ENCODE results near the gene TSHR.

Gene TSHR

GRCh38 chr14:81143793-81144192, 188.4 kb downstream of the TSHR start:
- Histone ChIP-seq H3K4me1 (ENCODE audit: control insufficient read depth in 1 of 2, insufficient read depth in 2 of 2, low read length in 2 of 2) (peaks cover 4 to 11% of the 10 kb centered on the region in 2 donors), H3K4me3 (ENCODE audit: low read depth in 1 of 2, low read length in 2 of 2) (no peak overlapping the region), H3K9ac (ENCODE audit: low read depth in 1 of 2, low read length in 2 of 2) (no peak overlapping the region), H3K27ac (ENCODE audit: low read depth, low read length) (no peak overlapping the region), H3K9me3 (ENCODE audit: control insufficient read depth in 1 of 2, low read length in 2 of 2) (no peaks in the 10 kb centered on the region), H3K36me3 (ENCODE audit: control insufficient read depth in 1 of 2, insufficient read depth in 2 of 2, low read length in 2 of 2) (no peaks in the 10 kb centered on the region), H3K27me3 (ENCODE audit: control insufficient read depth in 1 of 2, insufficient read depth in 2 of 2, low read length in 2 of 2) (no peaks in the 10 kb centered on the region)

- Histone ChIP-seq H3K9ac (ENCODE audit: low read depth in 1 of 2, low read length in 2 of 2) (no peak overlapping the region), H3K27ac (ENCODE audit: low read depth, low read length) (no peak overlapping the region), H3K9me3 (ENCODE audit: control insufficient read depth in 1 of 2, low read length in 2 of 2) (no peaks in the 10 kb centered on the region), H3K27me3 (ENCODE audit: control insufficient read depth in 1 of 2, insufficient read depth in 2 of 2, low read length in 2 of 2) (no peaks in the 10 kb centered on the region), H3K4me3 (ENCODE audit: low read depth in 1 of 2, low read length in 2 of 2) (no peak overlapping the region), H3K36me3 (ENCODE audit: control insufficient read depth in 1 of 2, insufficient read depth in 2 of 2, low read length in 2 of 2) (no peaks in the 10 kb centered on the region), H3K4me1 (ENCODE audit: control insufficient read depth in 1 of 2, insufficient read depth in 2 of 2, low read length in 2 of 2) (peaks cover 4 to 11% of the 10 kb centered on the region in 2 donors)
Observed at GRCh38 chr14:81144824-81145603, 189.6 kb downstream of the TSHR start.

GRCh38 chr14:81147140-81147897, 191.9 kb downstream of the TSHR start:
- Histone ChIP-seq H3K4me3 (ENCODE audit: low read depth in 1 of 2, low read length in 2 of 2) (no peak overlapping the region), H3K27ac (ENCODE audit: low read depth, low read length) (no peak overlapping the region), H3K27me3 (ENCODE audit: control insufficient read depth in 1 of 2, insufficient read depth in 2 of 2, low read length in 2 of 2) (no peaks in the 10 kb centered on the region), H3K4me1 (ENCODE audit: control insufficient read depth in 1 of 2, insufficient read depth in 2 of 2, low read length in 2 of 2) (peaks cover 4 to 11% of the 10 kb centered on the region in 2 donors), H3K9ac (ENCODE audit: low read depth in 1 of 2, low read length in 2 of 2) (no peak overlapping the region), H3K36me3 (ENCODE audit: control insufficient read depth in 1 of 2, insufficient read depth in 2 of 2, low read length in 2 of 2) (no peaks in the 10 kb centered on the region), H3K9me3 (ENCODE audit: control insufficient read depth in 1 of 2, low read length in 2 of 2) (no peaks in the 10 kb centered on the region)

GRCh38 chr14:81148635-81149034, 193.2 kb downstream of the TSHR start:
- Histone ChIP-seq H3K27ac (ENCODE audit: low read depth, low read length) (no peak overlapping the region), H3K36me3 (ENCODE audit: control insufficient read depth in 1 of 2, insufficient read depth in 2 of 2, low read length in 2 of 2) (no peaks in the 10 kb centered on the region)

GRCh38 chr14:81153187-81153586, 197.8 kb downstream of the TSHR start:
- H3K9ac ChIP-seq (ENCODE audit: low read depth in 1 of 2, low read length in 2 of 2) = no peak overlapping the region
- H3K27ac ChIP-seq (ENCODE audit: low read depth, low read length) = no peak overlapping the region
- H3K4me3 ChIP-seq (ENCODE audit: low read depth in 1 of 2, low read length in 2 of 2) = no peak overlapping the region
- H3K36me3 ChIP-seq (ENCODE audit: control insufficient read depth in 1 of 2, insufficient read depth in 2 of 2, low read length in 2 of 2) = no peaks in the 10 kb centered on the region
- H3K9me3 ChIP-seq (ENCODE audit: control insufficient read depth in 1 of 2, low read length in 2 of 2) = no peaks in the 10 kb centered on the region
- no peaks in the 10 kb centered on the region for H3K4me1 ChIP-seq (ENCODE audit: control insufficient read depth in 1 of 2, insufficient read depth in 2 of 2, low read length in 2 of 2)
- H3K27me3 ChIP-seq (ENCODE audit: control insufficient read depth in 1 of 2, insufficient read depth in 2 of 2, low read length in 2 of 2) = no peaks in the 10 kb centered on the region

More at GRCh38 chr14:81148635-81149034, 193.2 kb downstream of the TSHR start:
- H3K9me3 ChIP-seq (ENCODE audit: control insufficient read depth in 1 of 2, low read length in 2 of 2) = no peaks in the 10 kb centered on the region
- H3K9ac ChIP-seq (ENCODE audit: low read depth in 1 of 2, low read length in 2 of 2) = no peak overlapping the region
- peaks cover 4 to 11% of the 10 kb centered on the region in 2 donors for H3K4me1 ChIP-seq (ENCODE audit: control insufficient read depth in 1 of 2, insufficient read depth in 2 of 2, low read length in 2 of 2)
- no peaks in the 10 kb centered on the region for H3K27me3 ChIP-seq (ENCODE audit: control insufficient read depth in 1 of 2, insufficient read depth in 2 of 2, low read length in 2 of 2)
- no peak overlapping the region for H3K4me3 ChIP-seq (ENCODE audit: low read depth in 1 of 2, low read length in 2 of 2)

GRCh38 chr14:81157431-81157830, 202.0 kb downstream of the TSHR start:
- Histone ChIP-seq H3K9me3 (ENCODE audit: control insufficient read depth in 1 of 2, low read length in 2 of 2) (no peaks in the 10 kb centered on the region), H3K36me3 (ENCODE audit: control insufficient read depth in 1 of 2, insufficient read depth in 2 of 2, low read length in 2 of 2) (no peaks in the 10 kb centered on the region), H3K4me1 (ENCODE audit: control insufficient read depth in 1 of 2, insufficient read depth in 2 of 2, low read length in 2 of 2) (no peaks in the 10 kb centered on the region), H3K9ac (ENCODE audit: low read depth in 1 of 2, low read length in 2 of 2) (no peak overlapping the region), H3K27me3 (ENCODE audit: control insufficient read depth in 1 of 2, insufficient read depth in 2 of 2, low read length in 2 of 2) (no peaks in the 10 kb centered on the region), H3K4me3 (ENCODE audit: low read depth in 1 of 2, low read length in 2 of 2) (no peak overlapping the region), H3K27ac (ENCODE audit: low read depth, low read length) (no peak overlapping the region)

- Histone ChIP-seq H3K9ac (ENCODE audit: low read depth in 1 of 2, low read length in 2 of 2) (no peak overlapping the region), H3K4me3 (ENCODE audit: low read depth in 1 of 2, low read length in 2 of 2) (no peak overlapping the region), H3K27ac (ENCODE audit: low read depth, low read length) (no peak overlapping the region), H3K4me1 (ENCODE audit: control insufficient read depth in 1 of 2, insufficient read depth in 2 of 2, low read length in 2 of 2) (no peaks in the 10 kb centered on the region), H3K9me3 (ENCODE audit: control insufficient read depth in 1 of 2, low read length in 2 of 2) (no peaks in the 10 kb centered on the region), H3K36me3 (ENCODE audit: control insufficient read depth in 1 of 2, insufficient read depth in 2 of 2, low read length in 2 of 2) (no peaks in the 10 kb centered on the region), H3K27me3 (ENCODE audit: control insufficient read depth in 1 of 2, insufficient read depth in 2 of 2, low read length in 2 of 2) (no peaks in the 10 kb centered on the region)
Observed at GRCh38 chr14:81161088-81161487, 205.7 kb downstream of the TSHR start.

- H3K9me3 ChIP-seq (ENCODE audit: control insufficient read depth in 1 of 2, low read length in 2 of 2) = no peaks in the 10 kb centered on the region
- H3K27me3 ChIP-seq (ENCODE audit: control insufficient read depth in 1 of 2, insufficient read depth in 2 of 2, low read length in 2 of 2) = no peaks in the 10 kb centered on the region
- no peak overlapping the region for H3K9ac ChIP-seq (ENCODE audit: low read depth in 1 of 2, low read length in 2 of 2)
- H3K4me1 ChIP-seq (ENCODE audit: control insufficient read depth in 1 of 2, insufficient read depth in 2 of 2, low read length in 2 of 2) = no peaks in the 10 kb centered on the region
- no peaks in the 10 kb centered on the region for H3K36me3 ChIP-seq (ENCODE audit: control insufficient read depth in 1 of 2, insufficient read depth in 2 of 2, low read length in 2 of 2)
- no peak overlapping the region for H3K4me3 ChIP-seq (ENCODE audit: low read depth in 1 of 2, low read length in 2 of 2)
- H3K27ac ChIP-seq (ENCODE audit: low read depth, low read length) = no peak overlapping the region
Observed at GRCh38 chr14:81161749-81162148, 206.3 kb downstream of the TSHR start.

GRCh38 chr14:81162941-81163340, 207.5 kb downstream of the TSHR start:
- no peaks in the 10 kb centered on the region for H3K9me3 ChIP-seq (ENCODE audit: control insufficient read depth in 1 of 2, low read length in 2 of 2)
- no peaks in the 10 kb centered on the region for H3K4me1 ChIP-seq (ENCODE audit: control insufficient read depth in 1 of 2, insufficient read depth in 2 of 2, low read length in 2 of 2)
- no peak overlapping the region for H3K9ac ChIP-seq (ENCODE audit: low read depth in 1 of 2, low read length in 2 of 2)
- H3K27me3 ChIP-seq (ENCODE audit: control insufficient read depth in 1 of 2, insufficient read depth in 2 of 2, low read length in 2 of 2) = no peaks in the 10 kb centered on the region
- H3K27ac ChIP-seq (ENCODE audit: low read depth, low read length) = no peak overlapping the region
- H3K4me3 ChIP-seq (ENCODE audit: low read depth in 1 of 2, low read length in 2 of 2) = no peak overlapping the region
- no peaks in the 10 kb centered on the region for H3K36me3 ChIP-seq (ENCODE audit: control insufficient read depth in 1 of 2, insufficient read depth in 2 of 2, low read length in 2 of 2)

- Histone ChIP-seq H3K9me3 (ENCODE audit: control insufficient read depth in 1 of 2, low read length in 2 of 2) (no peaks in the 10 kb centered on the region), H3K9ac (ENCODE audit: low read depth in 1 of 2, low read length in 2 of 2) (no peak overlapping the region), H3K4me1 (ENCODE audit: control insufficient read depth in 1 of 2, insufficient read depth in 2 of 2, low read length in 2 of 2) (peaks cover 0 to 1% of the 10 kb centered on the region in 2 donors), H3K27me3 (ENCODE audit: control insufficient read depth in 1 of 2, insufficient read depth in 2 of 2, low read length in 2 of 2) (no peaks in the 10 kb centered on the region), H3K4me3 (ENCODE audit: low read depth in 1 of 2, low read length in 2 of 2) (no peak overlapping the region), H3K36me3 (ENCODE audit: control insufficient read depth in 1 of 2, insufficient read depth in 2 of 2, low read length in 2 of 2) (no peaks in the 10 kb centered on the region), H3K27ac (ENCODE audit: low read depth, low read length) (no peak overlapping the region)
Observed at GRCh38 chr14:81164167-81164774, 208.8 kb downstream of the TSHR start.
